ENCODE measurements around the gene GLI1. TPM values are rescaled to one million over a fixed set of nuclear protein-coding genes. Genes with fewer than 3 reads are reported as not detected.
A peak's percentile ranks its signal among the peaks of the same experiment; 100 is the strongest.
"Not testable (repeated sequence)": the region's sequence is repeated elsewhere in the genome, so short reads cannot be mapped to it uniquely, and the experiment has no call there.

The GLI1 gene
- total RNA-seq, 1 donor from 2014 or later: 0.13 TPM

DNA sequence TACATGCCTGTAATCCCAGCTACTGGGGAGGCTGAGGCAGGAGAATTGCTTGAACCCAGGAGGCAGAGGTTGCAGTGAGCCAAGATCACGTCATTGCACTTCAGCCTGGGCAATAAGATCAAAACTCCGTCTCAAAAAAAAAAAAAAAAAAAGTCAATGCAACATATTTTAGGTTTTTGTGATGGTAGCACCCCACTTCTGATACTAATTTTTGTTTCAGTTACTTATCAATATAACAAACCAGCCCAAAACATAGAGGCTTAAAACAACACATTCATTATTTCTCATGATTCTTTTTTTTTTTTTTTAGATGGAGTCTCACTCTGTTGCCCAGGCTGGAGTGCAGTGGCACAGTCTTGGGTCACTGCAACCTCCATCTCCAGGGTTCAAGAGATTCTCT lies 18.2 kb upstream of the GLI1 start:
- not testable (repeated sequence) for DNase-seq (ENCODE audit: low spot score)

GRCh38 chr12:57441846-57442427 lies 17.6 kb upstream of the GLI1 start:
- no peak for DNase-seq (ENCODE audit: low spot score)

- DNase-seq (ENCODE audit: low spot score): not testable (repeated sequence)
Observed at GRCh38 chr12:57444337-57444736, 15.2 kb upstream of the GLI1 start.

- DNase-seq (ENCODE audit: low spot score): no peak
Observed at GRCh38 chr12:57444744-57445143, 14.8 kb upstream of the GLI1 start.

DNA sequence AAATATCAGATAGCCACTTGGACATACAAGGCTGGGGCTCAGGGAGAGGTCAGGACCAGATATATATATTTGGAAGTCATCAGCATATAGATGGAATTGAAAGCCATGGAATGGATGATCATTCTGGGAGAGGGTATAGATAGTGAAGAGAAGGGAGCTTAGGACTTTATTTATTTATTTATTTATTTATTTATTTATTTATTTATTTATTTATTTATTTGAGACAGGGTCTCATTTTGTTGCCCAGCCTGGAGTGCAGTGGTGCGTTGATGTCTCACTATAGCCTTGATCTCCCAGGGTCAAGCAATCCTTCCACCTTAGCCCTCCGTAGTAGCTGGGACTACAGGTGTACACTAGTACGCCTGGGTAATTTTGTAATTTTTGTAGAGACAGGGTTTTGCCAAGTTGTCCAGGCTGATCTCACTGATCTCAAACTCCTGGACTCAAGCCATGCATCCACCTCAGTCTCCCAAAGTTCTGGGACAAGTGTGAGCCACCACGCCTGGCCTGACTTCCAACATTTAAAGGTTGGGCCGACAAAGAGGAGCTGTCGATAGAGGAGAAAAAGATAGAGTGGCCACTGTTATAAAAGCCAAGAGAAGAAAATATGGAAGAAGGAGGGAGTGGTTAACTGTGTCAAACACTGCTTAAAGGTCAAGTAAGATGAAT lies 13.2 kb upstream of the GLI1 start:
- no peak for DNase-seq (ENCODE audit: low spot score)

- no peak for DNase-seq (ENCODE audit: low spot score)
Observed at GRCh38 chr12:57448669-57449068, 10.9 kb upstream of the GLI1 start.

DNA sequence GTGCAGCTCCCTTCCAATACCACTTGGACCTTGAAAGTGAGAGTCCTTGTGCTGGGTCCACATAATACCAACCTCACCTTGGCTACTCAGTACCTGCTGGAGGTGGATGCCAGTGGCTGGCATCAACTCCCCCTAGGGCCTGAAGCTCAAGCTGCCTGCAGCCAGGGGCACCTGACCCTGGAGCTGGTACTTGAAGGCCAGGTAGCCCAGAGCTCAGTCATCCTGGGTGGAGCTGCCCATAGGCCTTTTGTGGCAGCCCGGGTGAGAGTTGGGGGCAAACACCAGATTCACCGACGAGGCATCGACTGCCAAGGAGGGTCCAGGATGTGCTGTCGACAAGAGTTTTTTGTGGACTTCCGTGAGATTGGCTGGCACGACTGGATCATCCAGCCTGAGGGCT lies 10.2 kb upstream of the GLI1 start:
- no peak for DNase-seq (ENCODE audit: low spot score)

DNA sequence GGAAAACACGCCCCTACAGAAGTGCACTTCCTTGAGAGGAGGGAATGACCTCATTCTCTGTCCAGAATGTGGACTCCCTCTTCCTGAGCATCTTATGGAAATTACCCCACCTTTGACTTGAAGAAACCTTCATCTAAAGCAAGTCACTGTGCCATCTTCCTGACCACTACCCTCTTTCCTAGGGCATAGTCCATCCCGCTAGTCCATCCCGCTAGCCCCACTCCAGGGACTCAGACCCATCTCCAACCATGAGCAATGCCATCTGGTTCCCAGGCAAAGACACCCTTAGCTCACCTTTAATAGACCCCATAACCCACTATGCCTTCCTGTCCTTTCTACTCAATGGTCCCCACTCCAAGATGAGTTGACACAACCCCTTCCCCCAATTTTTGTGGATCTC lies 9.5 kb upstream of the GLI1 start:
- no peak for DNase-seq (ENCODE audit: low spot score)

DNA sequence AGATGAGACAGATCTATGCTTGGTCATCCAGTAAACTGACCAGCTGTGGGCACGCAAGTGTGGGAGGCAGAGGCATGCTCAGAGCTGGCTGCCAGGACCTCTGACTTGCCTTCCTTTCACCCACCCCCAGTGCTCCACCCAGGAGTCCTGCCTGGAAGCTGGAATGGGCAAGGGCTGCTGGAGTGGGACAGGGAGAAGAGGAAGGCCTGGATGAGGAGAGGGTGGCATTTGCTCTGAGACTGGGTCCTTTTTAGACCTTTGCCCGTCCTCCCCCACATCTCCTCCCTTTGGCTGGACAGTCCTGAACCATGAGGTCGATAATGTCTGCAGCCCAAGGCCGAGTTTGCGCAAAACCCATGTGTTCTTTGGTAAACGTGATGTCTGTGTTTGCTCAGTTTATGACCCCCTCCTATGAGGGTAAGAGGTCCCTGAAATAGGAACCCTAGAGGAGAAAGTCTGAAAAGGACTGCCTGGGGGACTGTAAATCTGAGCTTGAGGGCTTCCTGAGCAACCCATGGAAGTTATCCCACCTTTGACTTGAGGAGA lies 8.3 kb upstream of the GLI1 start:
- no peak for DNase-seq (ENCODE audit: low spot score)

- no peak for DNase-seq (ENCODE audit: low spot score)
Observed at GRCh38 chr12:57452181-57452936, 7.2 kb upstream of the GLI1 start.

DNA sequence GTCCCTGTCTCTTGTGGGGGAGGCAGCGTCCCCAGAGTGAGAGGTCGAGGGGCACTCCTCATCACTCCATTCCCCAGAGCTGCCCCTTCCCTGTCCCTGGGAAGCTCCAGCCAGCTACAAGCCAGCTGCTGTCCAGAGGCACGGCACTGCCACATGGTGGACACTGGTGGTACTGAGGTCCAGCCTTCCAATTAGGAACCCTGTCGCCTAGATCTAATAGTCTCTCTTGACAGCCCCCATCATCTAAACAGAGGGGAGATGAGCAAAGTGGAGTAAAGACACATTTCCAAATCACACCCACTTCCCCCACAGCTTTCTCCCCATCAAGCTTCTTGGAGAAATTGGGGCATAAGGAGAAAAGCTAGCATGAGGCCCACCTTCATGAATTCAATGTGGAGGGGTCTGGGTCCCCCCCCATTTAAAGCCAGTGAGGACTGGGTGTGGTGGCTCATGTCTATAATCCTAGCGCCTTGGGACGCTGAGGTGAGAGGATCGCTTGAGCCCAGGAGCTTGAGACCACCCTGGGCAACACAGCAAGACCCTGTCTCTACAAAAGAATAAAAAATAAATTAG lies 6.6 kb upstream of the GLI1 start:
- DNase-seq (ENCODE audit: low spot score): no peak

DNA sequence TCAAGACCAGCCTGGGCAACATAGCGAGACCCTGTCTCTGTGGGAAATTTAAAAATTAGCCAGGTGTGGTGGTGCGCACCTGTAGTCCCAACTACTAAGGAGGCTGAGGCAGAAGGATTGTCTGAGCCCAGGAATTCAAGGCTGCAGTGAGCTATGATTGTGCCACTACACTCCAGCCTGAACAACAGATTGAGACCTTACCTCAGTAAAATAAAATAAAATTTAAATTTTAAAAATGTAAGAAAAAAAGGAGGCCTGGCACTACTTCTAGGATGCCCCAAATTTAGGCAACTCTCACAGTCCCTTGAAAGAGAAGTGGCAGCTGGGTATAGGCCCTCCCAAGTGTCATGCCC lies 5.4 kb upstream of the GLI1 start:
- DNase-seq (ENCODE audit: low spot score): no peak

DNA sequence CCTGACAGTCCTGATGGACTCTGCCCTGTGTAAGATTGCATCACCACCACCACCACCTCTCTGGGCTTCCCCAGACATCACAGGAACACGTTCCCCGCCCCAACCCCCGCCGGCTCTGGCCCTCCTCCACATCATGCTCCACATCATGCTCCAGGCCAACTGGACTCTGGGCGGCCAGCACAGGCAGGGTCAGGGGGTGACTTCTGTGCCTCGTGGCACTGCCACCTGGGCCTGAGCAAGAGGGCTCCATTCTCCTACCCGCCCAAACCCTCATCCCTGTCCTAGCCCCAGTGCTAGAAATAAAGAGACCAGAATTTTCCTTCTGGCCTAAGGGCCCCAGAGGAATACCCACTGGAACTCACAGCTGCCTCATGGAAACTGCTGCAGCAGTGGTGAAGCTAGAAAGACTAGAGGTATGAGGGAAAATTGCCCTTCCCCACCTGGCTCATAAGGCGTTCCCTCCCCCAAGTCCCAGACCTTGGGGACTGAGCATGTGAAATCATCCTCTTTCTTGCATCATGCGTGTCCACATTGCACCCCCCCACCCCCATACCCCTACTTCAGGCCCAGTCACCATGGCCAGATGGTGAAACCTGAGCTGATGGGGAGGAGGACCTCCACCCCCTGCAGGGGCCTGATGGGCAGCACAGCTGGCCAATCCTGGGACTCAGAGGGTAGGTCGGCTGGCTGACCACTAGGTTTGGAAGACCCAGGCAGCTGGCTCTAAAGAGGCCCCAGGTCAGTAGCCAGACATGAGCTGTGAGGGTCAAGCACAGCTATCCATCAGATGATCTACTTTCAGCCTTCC lies 4.8 kb upstream of the GLI1 start, which contains the start of gene INHBE:
Gene INHBE (plus strand): TSS at position 742 of the 808 bp plus-strand sequence. CDS start 230 bp downstream, outside the sequence.
- no peak for DNase-seq (ENCODE audit: low spot score)

DNA sequence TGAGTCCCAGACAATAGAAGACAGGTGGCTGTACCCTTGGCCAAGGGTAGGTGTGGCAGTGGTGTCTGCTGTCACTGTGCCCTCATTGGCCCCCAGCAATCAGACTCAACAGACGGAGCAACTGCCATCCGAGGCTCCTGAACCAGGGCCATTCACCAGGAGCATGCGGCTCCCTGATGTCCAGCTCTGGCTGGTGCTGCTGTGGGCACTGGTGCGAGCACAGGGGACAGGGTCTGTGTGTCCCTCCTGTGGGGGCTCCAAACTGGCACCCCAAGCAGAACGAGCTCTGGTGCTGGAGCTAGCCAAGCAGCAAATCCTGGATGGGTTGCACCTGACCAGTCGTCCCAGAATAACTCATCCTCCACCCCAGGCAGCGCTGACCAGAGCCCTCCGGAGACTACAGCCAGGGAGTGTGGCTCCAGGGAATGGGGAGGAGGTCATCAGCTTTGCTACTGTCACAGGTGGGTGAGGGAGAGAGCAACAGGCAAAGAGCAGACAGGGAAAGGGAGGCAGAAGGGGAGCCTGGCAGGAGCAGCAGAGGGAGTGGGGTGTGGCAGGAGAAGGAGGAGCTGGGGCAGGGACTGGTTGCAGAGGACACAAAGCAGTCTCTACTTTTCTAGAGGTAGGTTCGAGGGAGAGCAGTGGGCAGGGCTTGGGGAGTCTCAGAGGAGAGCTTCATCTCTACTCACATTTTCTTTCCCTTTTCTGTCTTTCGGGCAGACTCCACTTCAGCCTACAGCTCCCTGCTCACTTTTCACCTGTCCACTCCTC lies 4.0 kb upstream of the GLI1 start:
- DNase-seq (ENCODE audit: low spot score): no peak

DNA sequence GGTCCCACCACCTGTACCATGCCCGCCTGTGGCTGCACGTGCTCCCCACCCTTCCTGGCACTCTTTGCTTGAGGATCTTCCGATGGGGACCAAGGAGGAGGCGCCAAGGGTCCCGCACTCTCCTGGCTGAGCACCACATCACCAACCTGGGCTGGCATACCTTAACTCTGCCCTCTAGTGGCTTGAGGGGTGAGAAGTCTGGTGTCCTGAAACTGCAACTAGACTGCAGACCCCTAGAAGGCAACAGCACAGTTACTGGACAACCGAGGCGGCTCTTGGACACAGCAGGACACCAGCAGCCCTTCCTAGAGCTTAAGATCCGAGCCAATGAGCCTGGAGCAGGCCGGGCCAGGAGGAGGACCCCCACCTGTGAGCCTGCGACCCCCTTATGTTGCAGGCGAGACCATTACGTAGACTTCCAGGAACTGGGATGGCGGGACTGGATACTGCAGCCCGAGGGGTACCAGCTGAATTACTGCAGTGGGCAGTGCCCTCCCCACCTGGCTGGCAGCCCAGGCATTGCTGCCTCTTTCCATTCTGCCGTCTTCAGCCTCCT lies 3.4 kb upstream of the GLI1 start:
- no peak for DNase-seq (ENCODE audit: low spot score)

- DNase-seq (ENCODE audit: low spot score): no peak
Observed at GRCh38 chr12:57456737-57457490, 2.7 kb upstream of the GLI1 start.

DNA sequence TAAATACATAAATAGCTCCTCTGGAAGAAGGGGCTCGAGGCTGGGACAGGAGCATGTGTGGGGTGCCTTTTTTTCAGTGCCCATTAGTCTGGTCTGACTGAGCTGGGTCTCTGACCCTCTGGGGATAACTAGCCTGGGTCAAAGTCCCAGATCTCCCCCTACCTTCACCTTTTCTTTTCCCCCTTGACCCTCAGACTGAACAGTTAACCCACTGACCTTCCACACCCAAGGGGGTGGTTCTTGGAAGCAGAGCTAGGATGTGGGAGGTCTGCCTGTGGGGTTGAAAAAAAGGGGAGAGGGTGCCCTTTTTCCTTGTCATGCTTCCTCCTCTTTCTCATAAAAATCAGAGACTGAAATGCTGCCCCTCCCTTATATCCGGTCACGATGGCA lies 925 bp upstream of the GLI1 start:
- no peak for DNase-seq (ENCODE audit: low spot score)

DNA sequence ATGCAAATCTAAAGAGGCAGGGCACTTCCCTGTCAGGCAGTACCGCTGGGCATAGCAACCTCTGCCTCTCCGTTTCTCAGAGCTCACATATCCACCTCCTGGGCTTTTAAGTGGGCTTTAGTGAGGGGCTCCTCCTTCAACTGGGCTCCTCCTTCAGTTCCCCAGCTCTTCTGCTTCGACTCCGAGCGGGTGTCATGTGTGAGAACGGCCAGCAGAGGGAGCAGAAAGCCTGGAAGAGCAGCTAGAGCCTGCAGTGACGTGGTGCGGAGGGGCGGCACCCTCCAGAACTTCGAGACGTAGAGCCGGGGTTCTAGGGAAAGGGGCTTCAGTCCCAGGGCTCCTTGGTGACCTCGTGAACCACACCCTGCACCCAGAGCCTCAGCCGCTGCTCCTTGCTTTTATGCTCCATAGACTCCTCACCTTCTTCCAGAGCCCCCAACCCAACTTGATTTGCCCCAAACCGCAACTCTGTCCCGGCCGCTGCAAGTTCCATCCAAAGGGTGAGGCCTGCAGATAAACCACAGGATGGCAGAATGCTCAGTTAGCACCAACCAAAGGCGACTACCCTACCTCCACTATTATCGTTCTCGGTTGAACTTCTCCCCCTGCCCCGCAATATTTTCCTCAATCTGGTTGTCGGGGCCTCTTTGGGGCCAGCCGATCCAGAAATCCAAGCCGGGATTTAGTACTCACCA lies 383 bp upstream of the GLI1 start:
- peak; percentile 96 for DNase-seq (ENCODE audit: low spot score)

GRCh38 chr12:57460468-57460784 lies 841 bp downstream of the GLI1 start:
- DNase-seq (ENCODE audit: low spot score): no peak
